Neural progenitor cell (in vitro differentiated cells): ENCODE results near the gene CAMKK2. TPM values are rescaled to one million over a fixed set of nuclear protein-coding genes. Genes with fewer than 3 reads are reported as not detected.

Experiments
- DNase-seq: peaks from one replicate; pipeline ENCODE4 v3.0.0-alpha.2; 2016; ENCODE audit warnings: low spot score
- H2AFZ ChIP-seq: fragments of 200-600 bp; sonication (generic); replicated peaks from 2 replicates; pipeline ENCODE4 v1.6.1; 2016; ENCODE audit warnings: antibody characterized with exemption
- H3F3A ChIP-seq: fragments of 200-600 bp; sonication (generic); 2 replicates; pipeline ENCODE4 v1.6.1; 2016; ENCODE audit warnings: antibody characterized with exemption, low read depth
- H3K27ac ChIP-seq: fragments of 200-600 bp; sonication (generic); 2 replicates; pipeline ENCODE4 v1.5.1; 2016; ENCODE audit warnings: mild to moderate bottlenecking
- H3K27me3 ChIP-seq: fragments of 200-600 bp; sonication (generic); 2 replicates; pipeline ENCODE4 v1.6.1; 2016; ENCODE audit warnings: mild to moderate bottlenecking, moderate library complexity
- H3K36me3 ChIP-seq: fragments of 200-600 bp; sonication (generic); 2 replicates; pipeline ENCODE4 v1.5.1; 2016
- H3K4me1 ChIP-seq: fragments of 200-600 bp; sonication (generic); 2 replicates; pipeline ENCODE4 v1.6.1; 2016; ENCODE audit warnings: mixed run types
- H3K4me2 ChIP-seq: fragments of 200-600 bp; sonication (generic); 2 replicates; pipeline ENCODE4 v1.6.1; 2016
- H3K4me3 ChIP-seq: fragments of 200-600 bp; sonication (generic); 2 replicates; pipeline ENCODE4 v1.5.1; 2016
- H3K79me2 ChIP-seq: fragments of 200-600 bp; sonication (generic); 2 replicates; pipeline ENCODE4 v1.6.1; 2016; ENCODE audit warnings: low read depth
- H3K9ac ChIP-seq: fragments of 200-600 bp; sonication (generic); 2 replicates; pipeline ENCODE4 v1.6.1; 2016
- H3K9me3 ChIP-seq: fragments of 200-600 bp; sonication (generic); 2 replicates; pipeline ENCODE4 v1.5.1; 2016; ENCODE audit warnings: low read depth
- H4K20me1 ChIP-seq: fragments of 200-600 bp; sonication (generic); 2 replicates; pipeline ENCODE4 v1.6.1; 2016; ENCODE audit warnings: low read depth
- H3K27ac Mint-ChIP-seq: 3 replicates; pipeline ENCODE4 v1.8.0; 2021; ENCODE audit warnings: mixed read lengths
- H3K27me3 Mint-ChIP-seq: 2 replicates; pipeline ENCODE4 v1.8.0; 2022; ENCODE audit warnings: low read depth, mild to moderate bottlenecking, inconsistent platforms, moderate library complexity, mixed read lengths; ENCODE audit not compliant: insufficient read depth
- H3K36me3 Mint-ChIP-seq: 3 replicates; pipeline ENCODE4 v1.8.0; 2021; ENCODE audit warnings: mixed read lengths
- H3K4me1 Mint-ChIP-seq: 3 replicates; pipeline ENCODE4 v1.8.0; 2021; ENCODE audit warnings: mixed read lengths
- H3K4me3 Mint-ChIP-seq: 3 replicates; pipeline ENCODE4 v1.8.0; 2021; ENCODE audit warnings: mild to moderate bottlenecking, moderate library complexity, mixed read lengths
- H3K9me3 Mint-ChIP-seq: 3 replicates; pipeline ENCODE4 v1.8.0; 2020; ENCODE audit warnings: mixed read lengths
- EZH2 ChIP-seq: fragments of 200-600 bp; sonication (generic); IDR thresholded peaks from 2 replicates; pipeline ENCODE4 v1.6.1; 2017; ENCODE audit warnings: antibody characterized with exemption, mild to moderate bottlenecking, moderate library complexity
- EZH2phosphoT487 ChIP-seq: fragments of 200-600 bp; sonication (generic); IDR thresholded peaks from 2 replicates; pipeline ENCODE4 v1.6.1; 2017; ENCODE audit warnings: antibody characterized with exemption
- total RNA-seq: library from RNA; depleted of rRNA; stranded (reverse); fragments of >200 nt; gene quantifications from 2 replicates; pipeline ENCODE4 v1.2.3, GENCODE V29; 2015; ENCODE audit warnings: low replicate concordance
- TF ChIP-seq, protein P1 (sequence below): fragments of 200-600 bp; sonication (generic); IDR thresholded peaks from 2 replicates; pipeline ENCODE4 v1.5.1; 2017; ENCODE audit warnings: antibody characterized with exemption, mild to moderate bottlenecking

CAMKK2 gene
- total RNA-seq, 1 donor from 2014 or later, result 21.0 TPM

GRCh38 chr12:121224591-121224990 lies 71.9 kb downstream of the CAMKK2 start:
- no peak for TF ChIP-seq EZH2
- TF ChIP-seq, protein P1, sequence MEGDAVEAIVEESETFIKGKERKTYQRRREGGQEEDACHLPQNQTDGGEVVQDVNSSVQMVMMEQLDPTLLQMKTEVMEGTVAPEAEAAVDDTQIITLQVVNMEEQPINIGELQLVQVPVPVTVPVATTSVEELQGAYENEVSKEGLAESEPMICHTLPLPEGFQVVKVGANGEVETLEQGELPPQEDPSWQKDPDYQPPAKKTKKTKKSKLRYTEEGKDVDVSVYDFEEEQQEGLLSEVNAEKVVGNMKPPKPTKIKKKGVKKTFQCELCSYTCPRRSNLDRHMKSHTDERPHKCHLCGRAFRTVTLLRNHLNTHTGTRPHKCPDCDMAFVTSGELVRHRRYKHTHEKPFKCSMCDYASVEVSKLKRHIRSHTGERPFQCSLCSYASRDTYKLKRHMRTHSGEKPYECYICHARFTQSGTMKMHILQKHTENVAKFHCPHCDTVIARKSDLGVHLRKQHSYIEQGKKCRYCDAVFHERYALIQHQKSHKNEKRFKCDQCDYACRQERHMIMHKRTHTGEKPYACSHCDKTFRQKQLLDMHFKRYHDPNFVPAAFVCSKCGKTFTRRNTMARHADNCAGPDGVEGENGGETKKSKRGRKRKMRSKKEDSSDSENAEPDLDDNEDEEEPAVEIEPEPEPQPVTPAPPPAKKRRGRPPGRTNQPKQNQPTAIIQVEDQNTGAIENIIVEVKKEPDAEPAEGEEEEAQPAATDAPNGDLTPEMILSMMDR, result no peak
- no peak for TF ChIP-seq EZH2phosphoT487

DNA sequence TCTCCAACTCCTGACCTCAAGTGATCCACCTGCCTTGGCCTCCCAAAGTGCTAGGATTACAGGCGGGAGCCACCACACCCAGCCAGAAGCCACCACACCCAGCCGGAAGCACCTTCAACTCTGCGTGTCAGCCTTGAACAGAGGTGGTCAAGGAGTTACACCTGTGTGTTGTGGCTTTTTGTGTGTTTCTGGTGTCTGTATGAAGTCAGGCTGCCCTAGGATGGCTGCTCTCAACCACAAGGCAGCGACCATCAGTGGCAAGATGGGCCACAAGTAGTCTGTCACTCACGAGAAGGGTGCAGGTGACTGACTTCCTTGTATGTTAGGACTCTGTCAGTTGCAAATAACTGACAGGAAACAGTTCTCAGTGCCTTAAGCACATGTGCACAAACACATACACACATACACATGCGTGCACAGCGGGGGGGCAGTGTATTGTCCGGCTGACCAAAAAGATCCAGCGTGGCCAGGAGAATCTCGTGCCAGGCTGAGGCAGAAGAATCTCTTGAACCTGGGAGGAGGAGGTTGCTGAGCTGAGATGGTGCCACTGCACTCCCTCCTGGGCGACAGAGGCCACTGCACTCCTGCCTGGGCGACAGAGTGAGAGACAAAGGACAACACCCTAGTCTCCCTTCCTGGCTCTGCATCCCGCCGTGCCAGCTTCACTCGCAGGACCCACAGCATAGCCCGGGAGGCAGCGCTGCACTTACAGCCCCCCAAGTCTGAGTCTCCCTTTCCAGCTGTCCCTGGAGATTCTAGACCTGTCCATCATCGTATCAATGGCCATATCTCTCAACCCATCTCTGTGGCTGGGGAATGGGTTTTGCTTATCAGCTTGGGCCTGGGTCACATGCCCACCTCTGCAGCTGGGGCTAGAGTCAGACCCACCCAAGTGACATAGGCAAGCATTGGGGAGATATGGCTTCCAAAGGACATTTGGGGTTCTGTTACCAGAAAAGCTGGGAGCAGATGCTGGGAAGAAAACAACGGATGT lies 72.9 kb downstream of the CAMKK2 start:
- no peaks in the 10 kb centered on the region for H3K9me3 Mint-ChIP-seq
- H3K4me3 Mint-ChIP-seq, result no peak overlapping the region
- H4K20me1 ChIP-seq, result no peaks in the 10 kb centered on the region
- H3K27me3 ChIP-seq, result no peaks in the 10 kb centered on the region
- peaks cover 1% of the 10 kb centered on the region for H3K36me3 Mint-ChIP-seq
- TF ChIP-seq, protein P1, result peak; percentile 30
- TF ChIP-seq EZH2phosphoT487 (no peak), EZH2 (no peak)
- no peaks in the 10 kb centered on the region for H3K79me2 ChIP-seq
- no peak overlapping the region for H3K27ac Mint-ChIP-seq
- no peak overlapping the region for H3K9ac ChIP-seq
- H3K36me3 ChIP-seq, result no peaks in the 10 kb centered on the region
- no peak overlapping the region for H3K4me3 ChIP-seq
- H3K4me2 ChIP-seq, result no peak overlapping the region
- H3K9me3 ChIP-seq, result no peaks in the 10 kb centered on the region
- H3K4me1 ChIP-seq, result no peaks in the 10 kb centered on the region
- no peak overlapping the region for H2AFZ ChIP-seq
- no peaks in the 10 kb centered on the region for H3F3A ChIP-seq
- no peak for DNase-seq
- no peak overlapping the region for H3K27ac ChIP-seq
- H3K27me3 Mint-ChIP-seq, result peaks cover 4% of the 10 kb centered on the region
- H3K4me1 Mint-ChIP-seq, result peaks cover 3% of the 10 kb centered on the region

More at GRCh38 chr12:121224591-121224990, 71.9 kb downstream of the CAMKK2 start:
- H3K27me3 ChIP-seq, result no peaks in the 10 kb centered on the region
- no peaks in the 10 kb centered on the region for H4K20me1 ChIP-seq
- Mint-ChIP-seq H3K9me3 (no peaks in the 10 kb centered on the region), H3K27ac (no peak overlapping the region), H3K4me1 (peaks cover 3% of the 10 kb centered on the region), H3K4me3 (no peak overlapping the region), H3K36me3 (peaks cover under 1% of the 10 kb centered on the region), H3K27me3 (peaks cover 5% of the 10 kb centered on the region)
- no peaks in the 10 kb centered on the region for H3K79me2 ChIP-seq
- H3K36me3 ChIP-seq, result no peaks in the 10 kb centered on the region
- H3K27ac ChIP-seq, result no peak overlapping the region
- no peaks in the 10 kb centered on the region for H3K4me1 ChIP-seq
- no peak overlapping the region for H3K4me2 ChIP-seq
- DNase-seq, result no peak
- no peak overlapping the region for H3K4me3 ChIP-seq
- no peaks in the 10 kb centered on the region for H3K9me3 ChIP-seq
- no peak overlapping the region for H3K9ac ChIP-seq
- no peaks in the 10 kb centered on the region for H3F3A ChIP-seq
- no peak overlapping the region for H2AFZ ChIP-seq

DNA sequence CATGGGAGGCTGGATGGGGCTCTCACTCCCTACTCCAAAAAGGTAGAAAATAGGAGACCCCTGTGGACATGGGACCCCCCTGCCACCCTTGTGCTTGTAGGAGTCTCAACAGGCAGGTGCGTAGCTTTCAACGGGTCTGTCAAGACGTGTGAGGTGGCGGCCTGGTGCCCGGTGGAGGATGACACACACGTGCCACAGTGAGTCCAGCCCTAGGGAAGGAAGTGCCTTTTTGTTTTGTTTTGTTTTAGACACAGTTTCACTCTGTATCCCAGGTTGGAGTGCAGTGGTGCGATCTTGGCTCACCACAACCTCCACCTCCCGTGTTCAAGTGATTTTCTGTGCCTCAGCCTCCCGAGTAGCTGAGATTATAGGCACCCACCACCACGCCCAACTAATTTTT lies 73.7 kb downstream of the CAMKK2 start:
- peaks cover 1% of the 10 kb centered on the region for H3K36me3 Mint-ChIP-seq
- peaks cover 3% of the 10 kb centered on the region for H3K27me3 Mint-ChIP-seq
- H2AFZ ChIP-seq, result no peak overlapping the region
- no peak overlapping the region for H3K4me3 ChIP-seq
- H3K36me3 ChIP-seq, result no peaks in the 10 kb centered on the region
- H3K9me3 ChIP-seq, result no peaks in the 10 kb centered on the region
- no peak overlapping the region for H3K9ac ChIP-seq
- no peaks in the 10 kb centered on the region for H3K79me2 ChIP-seq
- no peaks in the 10 kb centered on the region for H3K4me1 ChIP-seq
- H4K20me1 ChIP-seq, result no peaks in the 10 kb centered on the region
- peaks cover 3% of the 10 kb centered on the region for H3K4me1 Mint-ChIP-seq
- H3K27ac Mint-ChIP-seq, result no peak overlapping the region
- no peaks in the 10 kb centered on the region for H3K27me3 ChIP-seq
- H3K4me3 Mint-ChIP-seq, result no peak overlapping the region
- H3K9me3 Mint-ChIP-seq, result no peaks in the 10 kb centered on the region
- no peaks in the 10 kb centered on the region for H3F3A ChIP-seq
- no peak for DNase-seq
- TF ChIP-seq, protein P1, result no peak
- no peak for TF ChIP-seq EZH2phosphoT487
- no peak for TF ChIP-seq EZH2
- H3K27ac ChIP-seq, result no peak overlapping the region
- no peak overlapping the region for H3K4me2 ChIP-seq
